ENCODE results near the gene ZSWIM6.

Gene ZSWIM6

DNA sequence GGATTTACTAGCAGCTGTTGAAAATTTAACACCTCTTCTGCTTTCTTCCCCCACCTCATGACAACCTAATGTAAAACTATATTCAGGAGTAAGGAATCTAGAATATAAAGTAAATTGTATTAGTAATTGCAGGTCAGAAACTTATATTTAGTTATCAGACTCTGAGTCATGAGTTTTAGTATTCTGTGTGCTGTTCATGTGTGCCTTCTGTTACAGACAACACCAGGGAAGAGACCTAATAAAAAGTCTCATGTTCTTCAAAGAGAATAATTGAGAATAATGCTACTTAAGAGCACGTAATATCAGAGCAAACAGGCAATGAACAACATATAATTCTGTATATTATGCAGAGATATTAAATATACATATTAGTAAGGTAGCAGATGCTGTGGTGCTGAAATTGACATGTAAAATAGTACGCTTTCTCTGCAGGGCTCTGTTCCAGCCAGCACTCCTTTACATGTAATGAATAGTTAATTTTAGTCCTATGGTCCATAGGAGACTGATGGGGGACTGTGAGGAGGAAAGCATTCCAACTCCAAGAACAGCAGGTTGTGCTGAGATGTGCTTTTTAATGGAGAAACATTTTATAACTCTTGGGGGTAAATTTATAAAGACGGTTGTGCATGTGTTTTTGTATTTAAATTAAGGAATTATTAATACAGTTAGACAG is 106.4 kb downstream of the ZSWIM6 start:
- in situ Hi-C loops (cut with HindIII; ENCODE audit: low sequenced_read_pairs) = no loop called here

DNA sequence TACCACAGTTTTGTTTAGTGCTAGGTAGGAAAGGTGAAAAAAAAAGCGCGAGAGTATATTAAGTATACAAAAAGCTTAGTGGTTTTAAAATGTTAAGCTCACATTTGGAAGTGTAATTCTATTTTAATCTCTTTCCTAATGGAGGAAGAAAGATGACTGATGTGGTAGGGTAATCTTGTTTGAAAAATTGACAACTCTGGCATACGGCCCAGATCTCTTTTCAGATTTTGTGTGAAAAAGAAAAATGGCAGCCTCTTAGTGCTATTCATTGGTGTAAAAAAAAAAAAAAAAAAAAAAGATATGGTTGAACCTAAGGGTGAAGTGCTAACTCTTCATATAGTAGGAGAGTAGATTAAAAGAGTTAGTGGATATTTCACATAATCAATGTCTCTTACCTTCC is 108.0 kb downstream of the ZSWIM6 start:
- in situ Hi-C loops (cut with HindIII; ENCODE audit: low sequenced_read_pairs) = no loop called here

DNA sequence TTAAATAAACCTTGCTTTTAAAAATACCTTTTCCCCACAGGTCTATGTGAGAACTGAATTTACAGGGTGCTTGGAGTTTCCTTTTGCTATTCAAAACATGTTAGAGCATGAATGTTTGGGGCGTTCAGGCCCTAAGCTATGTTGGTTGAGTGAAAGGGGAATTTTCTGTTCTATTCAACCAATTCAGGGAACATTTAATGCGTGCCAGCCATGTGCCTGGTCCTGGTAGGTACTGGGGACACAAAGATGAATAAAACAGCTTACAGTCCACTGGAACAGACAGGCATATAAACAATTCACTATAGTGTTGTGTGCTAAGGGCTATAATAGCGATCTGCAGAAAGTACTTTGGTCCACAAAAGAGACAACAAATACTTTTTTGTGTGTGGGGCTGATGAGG is 108.5 kb downstream of the ZSWIM6 start:
- in situ Hi-C loops (cut with HindIII; ENCODE audit: low sequenced_read_pairs) = no loop called here

DNA sequence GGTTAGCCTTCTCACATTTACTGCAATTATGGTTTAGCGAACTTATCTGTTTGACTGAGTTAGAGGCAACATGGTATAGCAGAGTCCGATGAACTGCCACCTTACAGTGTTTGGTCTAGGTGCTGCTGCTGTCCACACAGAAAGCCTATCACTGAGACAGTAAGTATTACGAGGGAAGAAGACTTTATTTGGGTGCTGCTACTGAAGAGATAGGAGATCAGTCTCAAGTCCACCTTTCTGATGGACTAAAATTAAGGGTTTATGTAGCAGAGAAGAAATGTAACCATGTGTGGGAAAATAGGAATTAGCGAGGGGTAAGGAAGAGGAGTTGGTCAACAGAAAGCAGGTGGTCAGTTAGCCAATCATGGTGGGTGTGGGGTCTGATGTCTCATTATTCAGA is 109.7 kb downstream of the ZSWIM6 start:
- in situ Hi-C loops (cut with HindIII; ENCODE audit: low sequenced_read_pairs) = no loop called here

DNA sequence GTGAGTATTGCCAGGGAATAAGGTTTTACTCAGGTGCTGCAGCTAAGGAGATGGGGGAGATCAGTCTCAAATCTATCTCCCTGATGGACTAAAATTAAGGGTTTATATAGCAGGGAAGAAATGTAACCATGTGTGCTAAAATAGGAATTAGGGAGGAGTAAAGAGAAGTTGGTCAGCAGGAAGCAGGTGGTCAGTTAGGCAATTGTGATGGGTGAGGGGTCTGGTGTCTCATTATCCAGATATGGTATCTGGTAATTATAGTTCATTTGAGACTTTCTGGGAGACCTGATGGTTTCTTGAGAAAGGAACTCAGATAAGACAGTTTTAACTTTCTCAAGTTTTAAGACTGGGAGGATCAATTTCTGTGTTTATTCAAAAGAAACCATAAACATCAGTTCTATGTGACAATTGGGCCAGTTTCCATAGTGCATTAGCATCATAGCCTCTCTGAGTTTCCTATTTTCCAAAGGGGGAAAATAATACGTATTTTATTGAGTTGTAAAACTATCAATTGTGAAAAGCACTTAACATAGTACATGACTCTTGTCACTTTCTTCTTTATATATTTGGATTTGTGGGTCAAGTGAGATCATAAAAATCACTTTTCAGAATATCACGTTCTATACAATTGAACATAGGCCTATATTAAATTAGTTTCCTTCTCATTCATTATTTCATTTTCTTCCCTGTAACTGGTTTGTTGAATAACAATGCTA is 115.9 kb downstream of the ZSWIM6 start:
- in situ Hi-C loops (cut with HindIII; ENCODE audit: low sequenced_read_pairs) = no loop called here

DNA sequence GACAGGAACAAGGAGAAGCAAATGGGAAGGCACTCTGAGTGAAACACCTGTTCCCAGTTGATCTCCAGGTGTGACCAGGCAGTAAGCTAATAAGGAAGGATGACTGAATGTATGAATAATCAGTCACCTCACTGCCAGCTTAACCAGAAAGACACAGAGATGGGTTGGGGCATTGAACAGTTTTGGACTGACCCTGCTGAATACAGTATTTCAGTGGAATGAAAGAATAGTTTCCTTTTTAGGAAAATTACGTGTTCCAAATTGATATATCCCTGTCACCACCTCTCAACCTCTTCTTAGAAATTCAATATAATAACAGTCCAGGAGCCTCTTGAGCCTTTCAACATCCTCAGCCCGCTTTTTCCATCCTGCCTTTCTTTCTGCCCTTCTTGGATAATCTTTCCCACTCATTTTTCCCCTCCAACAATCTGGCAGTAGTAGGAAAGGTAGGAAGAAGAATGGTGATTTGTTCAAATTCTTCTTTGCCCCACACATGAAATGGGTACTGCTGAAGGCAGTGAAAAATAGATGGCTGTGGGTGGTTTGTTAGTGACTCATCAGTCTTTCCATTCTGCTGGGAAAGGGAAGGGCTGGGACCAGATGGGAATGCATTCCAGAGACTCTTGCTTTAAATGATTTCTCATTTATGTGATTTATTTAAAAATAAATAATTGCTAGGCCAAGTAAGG is 117.9 kb downstream of the ZSWIM6 start:
- in situ Hi-C loops (cut with HindIII; ENCODE audit: low sequenced_read_pairs) = no loop called here

DNA sequence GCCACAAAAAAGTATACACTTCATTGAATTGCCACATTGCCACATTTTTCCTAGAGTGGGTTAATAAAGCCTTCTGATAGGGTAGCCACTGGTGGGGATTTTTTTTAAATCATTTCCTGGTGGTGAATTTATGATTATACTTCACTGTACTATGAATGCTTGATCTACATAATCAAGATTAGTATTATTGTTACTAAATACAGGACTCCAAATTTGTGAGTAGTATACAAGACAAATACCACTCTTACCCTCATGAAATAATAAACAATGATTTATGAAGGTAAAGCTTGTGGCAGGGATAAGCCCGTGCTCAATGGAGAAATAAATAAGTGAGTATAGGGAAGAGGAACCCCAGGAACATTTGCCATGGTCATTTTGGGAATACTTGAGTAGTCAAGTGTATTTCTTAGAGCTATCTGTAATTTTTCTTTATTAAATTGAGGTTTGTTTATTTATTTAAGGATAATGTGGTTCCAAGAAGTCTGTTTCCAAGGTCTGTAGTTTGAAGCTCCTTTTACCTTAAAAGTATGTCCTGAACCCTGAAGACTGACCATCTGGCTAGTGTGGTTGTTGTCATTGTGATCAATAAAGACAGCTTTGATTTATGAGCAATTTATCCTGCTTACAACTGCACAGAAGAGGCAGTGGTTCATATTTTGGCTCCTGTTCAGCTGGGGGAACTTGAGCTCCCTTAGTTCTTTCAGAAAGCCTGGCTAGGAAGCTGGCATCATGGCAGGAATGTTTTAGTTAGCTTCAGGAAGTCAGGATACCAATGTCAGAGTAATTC is 118.6 kb downstream of the ZSWIM6 start:
- in situ Hi-C loops (cut with HindIII; ENCODE audit: low sequenced_read_pairs) = no loop called here

DNA sequence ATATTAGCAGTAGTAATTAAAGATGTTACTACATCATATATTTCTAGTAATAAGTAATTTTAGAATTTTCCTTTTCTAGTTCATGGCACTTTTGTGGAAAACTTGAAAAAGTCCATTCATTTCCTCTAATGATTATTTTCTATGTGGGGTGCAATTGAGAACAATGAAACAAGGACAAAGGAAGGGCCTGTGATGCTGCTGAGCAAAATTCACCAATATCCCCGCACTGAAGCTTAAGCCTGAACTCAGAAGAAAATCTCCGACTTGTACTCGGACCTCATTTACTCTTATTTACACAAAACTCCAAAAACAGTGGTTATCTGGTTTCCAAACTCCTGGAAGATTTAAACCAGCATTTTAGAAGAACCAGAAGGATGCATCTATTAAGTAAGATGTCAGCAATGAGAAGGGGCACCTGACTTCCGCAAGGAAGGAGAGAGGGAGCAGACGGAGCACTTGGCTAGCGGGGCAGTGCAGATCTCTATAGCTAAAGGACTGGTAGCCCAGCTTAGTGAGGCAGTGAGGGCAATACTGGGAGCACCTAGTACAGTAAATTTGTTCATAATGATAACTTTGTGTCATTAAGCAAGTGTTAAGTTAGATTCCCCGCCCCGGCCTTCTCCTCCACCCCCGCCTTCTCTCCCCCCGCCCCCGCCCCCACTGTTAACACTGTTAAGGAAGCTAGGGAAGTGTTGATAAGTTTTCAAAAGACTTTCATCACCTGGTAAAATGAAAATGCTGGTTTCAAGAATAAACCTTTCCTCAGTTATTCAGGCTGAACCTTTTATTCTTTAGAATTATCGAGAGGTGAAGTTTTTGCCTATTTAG is 123.3 kb downstream of the ZSWIM6 start:
- in situ Hi-C loops (cut with HindIII; ENCODE audit: low sequenced_read_pairs) = no loop called here

DNA sequence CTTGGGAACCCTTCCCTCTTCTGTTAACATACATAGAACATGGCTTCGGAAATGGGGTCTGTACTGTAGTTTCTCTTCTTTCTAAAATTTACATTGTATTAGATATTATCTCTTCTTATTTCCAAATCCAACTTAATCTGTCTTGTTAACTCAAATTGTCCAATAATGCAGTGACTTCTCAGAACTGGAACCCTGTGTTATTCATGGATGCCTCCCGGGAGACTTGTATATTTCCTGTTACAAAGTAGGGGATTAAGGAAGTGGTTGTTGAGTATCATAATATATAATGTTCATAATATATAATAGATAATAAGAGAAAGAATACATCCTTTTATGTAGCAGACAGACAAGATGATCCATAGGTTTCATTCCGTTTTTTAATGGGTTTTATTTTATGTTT is 128.4 kb downstream of the ZSWIM6 start:
- in situ Hi-C loops (cut with HindIII; ENCODE audit: low sequenced_read_pairs) = no loop called here

DNA sequence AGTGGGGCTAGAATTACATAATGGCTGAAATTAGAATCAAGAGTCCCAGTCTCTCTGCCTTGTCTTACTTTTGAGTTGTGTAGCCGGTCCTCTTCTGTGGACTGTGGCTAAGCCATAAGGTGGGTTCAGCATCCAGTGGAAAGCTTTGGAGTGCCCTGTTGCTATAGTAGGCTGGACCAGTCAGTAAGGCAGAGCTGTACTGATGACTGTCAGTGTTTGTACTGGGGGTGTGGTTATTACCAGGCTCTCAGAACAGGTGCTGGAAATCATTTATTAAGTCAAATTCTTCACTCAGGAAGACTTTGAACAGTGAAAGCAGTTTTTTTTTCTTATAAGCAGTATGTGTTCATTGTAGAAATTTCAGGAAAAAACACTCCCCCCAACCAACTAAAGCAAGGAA is 129.4 kb downstream of the ZSWIM6 start:
- in situ Hi-C loops (cut with HindIII; ENCODE audit: low sequenced_read_pairs) = no loop called here

DNA sequence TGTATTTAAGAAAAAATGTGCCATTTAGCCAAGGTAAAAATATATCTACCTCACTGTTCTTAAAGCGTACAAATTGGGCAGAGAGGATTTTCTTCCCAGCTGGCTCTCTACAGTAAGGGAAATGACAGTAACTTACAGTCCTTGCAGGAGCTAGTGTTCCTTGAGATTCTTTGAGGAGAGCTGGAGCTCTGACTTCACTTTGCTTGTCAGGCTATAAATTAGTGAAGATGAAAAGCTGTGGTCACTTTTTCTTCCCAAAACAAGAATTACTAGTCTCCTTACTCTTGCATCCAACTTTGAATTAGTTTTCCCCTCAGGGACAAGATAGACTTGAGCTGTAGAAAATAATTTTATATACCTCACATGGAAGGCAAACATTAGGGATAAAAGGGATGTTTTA is 129.9 kb downstream of the ZSWIM6 start:
- in situ Hi-C loops (cut with HindIII; ENCODE audit: low sequenced_read_pairs) = no loop called here

DNA sequence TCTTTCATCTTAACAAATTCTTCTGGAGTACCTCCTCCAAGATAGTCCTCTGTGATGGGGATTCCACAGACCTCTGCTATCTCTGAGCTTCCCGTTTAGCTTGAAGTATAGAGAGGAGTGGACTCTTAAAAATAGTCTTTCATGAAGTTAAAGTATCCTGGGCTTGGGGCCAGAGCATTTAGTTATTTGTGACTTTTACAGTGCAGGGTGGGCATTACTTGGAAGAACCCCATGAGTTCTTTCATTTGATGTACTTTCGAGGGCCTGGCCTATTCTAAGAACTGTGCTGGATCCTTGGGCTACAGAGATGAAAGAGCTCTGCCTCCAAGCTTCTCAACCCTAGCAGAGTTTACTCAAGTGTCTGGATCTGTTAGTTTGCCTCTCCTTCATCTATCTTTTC is 131.5 kb downstream of the ZSWIM6 start:
- in situ Hi-C loops (cut with HindIII; ENCODE audit: low sequenced_read_pairs) = no loop called here

DNA sequence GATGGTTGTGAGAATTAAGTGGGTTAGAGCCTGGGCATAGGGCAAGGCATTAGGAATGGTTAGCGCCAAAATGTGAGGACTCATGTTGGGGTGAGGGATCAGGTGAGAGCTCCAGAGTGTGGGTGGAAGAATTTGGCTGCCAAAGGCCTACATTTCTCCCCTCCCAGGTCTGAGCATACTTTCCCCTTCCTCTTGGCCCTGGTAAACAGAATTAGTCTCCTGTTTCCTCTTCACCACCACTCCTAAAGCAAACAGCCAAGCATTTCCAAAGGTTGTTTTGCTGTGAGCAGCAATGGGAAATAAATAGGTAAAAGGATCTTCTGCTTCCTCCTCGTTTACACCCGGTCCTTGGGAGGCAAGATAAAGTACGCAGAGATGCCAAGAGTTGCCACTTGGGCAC is 132.5 kb downstream of the ZSWIM6 start:
- in situ Hi-C loops (cut with HindIII; ENCODE audit: low sequenced_read_pairs) = no loop called here

DNA sequence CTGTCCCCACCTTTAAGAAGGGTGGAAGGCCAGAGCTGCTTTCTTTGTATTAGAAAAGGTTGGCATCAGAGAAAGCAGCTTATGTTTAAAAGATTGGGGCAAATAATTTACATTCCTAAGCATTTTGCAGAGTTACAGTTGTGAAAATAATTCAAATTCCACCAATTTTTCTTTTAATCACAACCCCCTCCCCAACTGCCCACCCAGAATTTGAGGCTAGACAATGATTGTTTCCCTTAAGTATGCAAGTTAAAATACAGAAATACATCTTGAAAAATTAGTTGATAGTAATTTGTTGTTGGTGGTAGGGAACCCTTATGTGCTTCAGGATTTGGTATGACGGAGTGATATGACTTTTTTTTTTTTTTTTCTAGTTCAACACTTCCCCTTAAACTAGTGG is 133.0 kb downstream of the ZSWIM6 start:
- in situ Hi-C loops (cut with HindIII; ENCODE audit: low sequenced_read_pairs) = no loop called here

DNA sequence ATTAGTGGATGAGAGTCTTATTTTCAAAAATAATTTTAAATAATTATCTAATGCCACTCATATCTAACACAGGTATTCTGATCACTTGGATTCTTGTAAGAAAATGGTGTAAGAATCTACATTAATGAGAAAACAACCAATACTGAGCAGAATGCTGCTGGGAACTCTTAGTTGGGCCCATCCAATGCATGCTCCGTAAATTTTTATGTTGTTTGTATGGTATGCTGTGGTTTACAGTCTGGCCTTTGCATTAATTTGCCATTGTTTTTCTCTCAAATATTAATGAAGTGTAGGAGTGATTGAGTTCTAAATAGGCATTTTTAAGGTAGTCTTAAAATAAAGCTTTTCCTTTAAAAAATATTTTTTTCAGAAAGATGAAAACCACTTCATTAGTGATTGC is 133.4 kb downstream of the ZSWIM6 start:
- in situ Hi-C loops (cut with HindIII; ENCODE audit: low sequenced_read_pairs) = no loop called here

DNA sequence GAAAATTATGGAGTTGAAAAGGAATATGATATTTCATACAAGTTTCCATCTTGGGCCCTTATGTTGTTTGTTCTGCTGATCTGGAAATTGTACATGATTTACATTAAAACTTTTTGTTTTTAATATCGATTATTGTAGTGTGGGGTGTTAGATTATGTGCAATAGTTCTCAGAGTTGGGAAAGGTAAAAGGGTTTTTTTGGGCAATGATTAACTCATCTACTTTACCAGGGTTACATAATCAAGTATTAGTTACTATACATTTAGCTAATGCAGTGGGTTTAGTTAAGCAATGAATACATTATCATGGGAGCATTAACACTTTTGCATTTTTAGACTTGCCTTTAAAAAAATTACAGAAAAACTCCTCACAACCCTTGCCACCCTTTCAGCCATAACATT is 134.0 kb downstream of the ZSWIM6 start:
- in situ Hi-C loops (cut with HindIII; ENCODE audit: low sequenced_read_pairs) = no loop called here

DNA sequence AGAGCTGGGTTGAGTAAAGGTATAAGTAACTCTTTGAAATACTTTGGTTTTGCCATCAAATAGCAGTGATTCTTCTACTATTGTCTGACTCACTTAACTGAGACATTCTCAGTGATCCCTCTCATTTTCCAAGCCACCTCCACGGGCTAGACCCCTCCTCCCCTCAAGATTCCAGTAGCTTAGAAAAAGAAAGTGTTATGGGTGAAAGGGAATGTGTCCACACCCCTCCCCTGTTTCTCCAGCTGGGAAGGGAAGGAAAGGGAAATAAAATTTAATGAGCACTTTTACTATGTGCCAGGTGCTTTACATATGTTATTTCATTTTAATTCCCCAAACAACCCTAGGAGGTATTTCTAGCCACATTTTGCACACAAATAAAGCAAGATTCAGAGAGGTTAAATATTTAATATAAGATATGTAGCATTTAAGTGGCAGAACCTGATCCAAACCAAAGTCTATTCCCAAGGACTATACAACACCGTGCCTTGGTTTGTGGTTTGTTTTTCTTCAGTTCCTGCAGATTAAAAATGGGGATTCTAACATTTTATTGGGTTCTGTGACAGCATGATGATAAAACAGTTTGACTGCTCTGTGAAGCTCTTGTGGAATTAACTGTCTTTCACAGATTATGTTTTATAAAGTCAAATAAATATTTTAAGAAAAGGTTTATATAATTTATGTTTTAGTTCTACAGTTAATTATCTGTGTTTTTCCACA is 135.9 kb downstream of the ZSWIM6 start:
- in situ Hi-C loops (cut with HindIII; ENCODE audit: low sequenced_read_pairs) = no loop called here

DNA sequence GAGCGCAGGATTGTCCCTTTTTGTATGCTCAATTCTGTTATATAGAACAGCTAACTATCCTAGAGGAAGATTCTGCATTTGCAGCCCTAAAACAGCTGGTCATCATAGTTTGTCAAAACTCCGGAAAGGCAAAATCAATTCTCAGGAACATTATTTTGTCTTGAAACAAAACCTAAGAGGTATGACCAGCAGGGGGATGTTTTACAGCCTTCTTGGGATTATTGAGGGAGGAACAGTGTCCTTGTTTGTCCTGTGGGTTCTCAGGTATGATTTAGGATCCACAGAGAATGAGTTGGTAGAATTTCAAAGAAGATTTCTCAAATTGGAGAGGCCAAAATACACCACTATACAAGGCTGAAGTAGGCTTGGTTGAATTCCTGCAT is 136.4 kb downstream of the ZSWIM6 start:
- in situ Hi-C loops (cut with HindIII; ENCODE audit: low sequenced_read_pairs) = no loop called here

DNA sequence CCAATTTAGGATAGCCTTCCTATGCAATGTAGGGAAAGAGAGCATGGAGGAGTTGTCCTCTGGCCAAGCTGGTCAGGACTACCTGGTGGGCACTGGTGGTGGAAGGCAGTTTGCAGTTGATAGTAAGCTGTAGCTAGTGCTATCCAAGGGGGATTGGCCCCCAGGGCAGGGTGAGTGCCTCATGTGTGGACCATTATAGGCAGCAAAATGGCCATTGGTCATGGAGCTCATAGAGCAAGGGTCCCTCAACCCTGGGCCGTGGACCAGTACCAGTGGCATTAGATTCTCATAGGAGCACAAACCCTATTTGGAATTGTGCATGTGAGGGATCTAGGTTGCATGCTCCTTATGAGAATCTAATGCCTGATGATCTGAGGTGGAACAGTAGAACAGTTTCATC is 139.3 kb downstream of the ZSWIM6 start:
- in situ Hi-C loops (cut with HindIII; ENCODE audit: low sequenced_read_pairs) = no loop called here
